NCI-H2029 treated with DMSO at 0.1 percent for 48 hours (cell line): ENCODE measurements around the gene TMEM81.
A peak's percentile ranks its signal among the peaks of the same experiment; 100 is the strongest.

Source experiments
- DNase-seq: peaks from one replicate; lab custom pipeline; 2025; lab: John Stamatoyannopoulos, UW

Gene TMEM81

GRCh38 chr1:205076245-205076761, 8.0 kb downstream of the TMEM81 start:
- no peak for DNase-seq

GRCh38 chr1:205075642-205076155, 8.6 kb downstream of the TMEM81 start:
- no peak for DNase-seq

GRCh38 chr1:205074513-205074912, 9.7 kb downstream of the TMEM81 start:
- DNase-seq, result no peak

- no peak for DNase-seq
These were observed 10.2 kb downstream of the TMEM81 start for GRCh38 chr1:205074084-205074483.

- DNase-seq, result no peak
These were observed 10.7 kb downstream of the TMEM81 start for GRCh38 chr1:205073511-205073910.

GRCh38 chr1:205072881-205073280, 11.4 kb downstream of the TMEM81 start:
- no peak for DNase-seq

- no peak for DNase-seq
These were observed 12.0 kb downstream of the TMEM81 start for GRCh38 chr1:205072286-205072685.

- DNase-seq, result no peak
These were observed 12.5 kb downstream of the TMEM81 start for GRCh38 chr1:205071801-205072200.

GRCh38 chr1:205071028-205071409, 13.2 kb downstream of the TMEM81 start:
- DNase-seq, result no peak

GRCh38 chr1:205069371-205070125, 14.7 kb downstream of the TMEM81 start:
- no peak for DNase-seq

- DNase-seq, result no peak
These were observed 15.7 kb downstream of the TMEM81 start for GRCh38 chr1:205068457-205069040.

GRCh38 chr1:205068001-205068400, 16.3 kb downstream of the TMEM81 start:
- no peak for DNase-seq

- no peak for DNase-seq
These were observed 17.2 kb downstream of the TMEM81 start for GRCh38 chr1:205067031-205067430.

- DNase-seq, result no peak
These were observed 18.0 kb downstream of the TMEM81 start for GRCh38 chr1:205066141-205066818.

GRCh38 chr1:205065666-205066065, 18.6 kb downstream of the TMEM81 start:
- DNase-seq, result no peak

GRCh38 chr1:205064741-205065316, 19.4 kb downstream of the TMEM81 start:
- DNase-seq, result no peak

- no peak for DNase-seq
These were observed 20.0 kb downstream of the TMEM81 start for GRCh38 chr1:205064301-205064700.

- DNase-seq, result no peak
These were observed 21.4 kb downstream of the TMEM81 start for GRCh38 chr1:205062895-205063294.

- no peak for DNase-seq
These were observed 21.9 kb downstream of the TMEM81 start for GRCh38 chr1:205062319-205062718.

GRCh38 chr1:205061665-205062069, 22.6 kb downstream of the TMEM81 start:
- peak; percentile 54 for DNase-seq

- no peak for DNase-seq
These were observed 23.0 kb downstream of the TMEM81 start for GRCh38 chr1:205061227-205061626.

GRCh38 chr1:205060746-205061145, 23.5 kb downstream of the TMEM81 start:
- DNase-seq, result no peak
